Measurements from ENCODE around the gene ZNF785.
"Not testable (repeated sequence)": the region's sequence is repeated elsewhere in the genome, so short reads cannot be mapped to it uniquely, and the experiment has no call there.

The ZNF785 gene

DNA sequence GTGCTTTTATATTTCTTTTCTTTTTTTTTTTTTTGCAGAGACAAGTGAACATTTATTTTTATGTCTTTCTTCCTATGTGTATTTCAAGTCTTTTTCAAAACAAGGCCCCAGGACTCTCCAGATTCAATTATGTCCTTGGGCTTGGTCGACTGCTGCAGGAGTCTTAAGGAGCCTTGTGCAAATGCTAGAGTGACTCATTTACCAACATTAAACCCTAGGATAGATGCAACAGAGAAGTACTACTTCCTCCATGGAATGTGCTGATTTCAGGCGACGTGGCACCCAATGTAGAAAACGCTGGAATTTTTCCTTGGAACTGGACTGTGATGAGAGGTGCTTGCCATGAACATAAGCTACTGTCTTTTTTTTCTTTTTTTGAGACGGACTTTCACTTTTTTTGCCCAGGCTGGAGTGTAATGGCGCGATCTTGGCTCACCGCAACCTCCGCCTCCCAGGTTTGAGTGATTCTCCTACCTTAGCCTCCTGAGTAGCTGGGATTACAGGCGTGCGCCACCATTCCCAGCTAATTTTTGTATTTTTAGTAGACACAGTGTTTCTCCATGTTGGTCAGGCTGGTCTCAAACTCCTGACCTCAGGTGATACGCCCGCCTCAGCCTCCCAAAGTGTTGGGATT lies 49.0 kb downstream of the ZNF785 start:
- not testable (repeated sequence) for DNase-seq

DNA sequence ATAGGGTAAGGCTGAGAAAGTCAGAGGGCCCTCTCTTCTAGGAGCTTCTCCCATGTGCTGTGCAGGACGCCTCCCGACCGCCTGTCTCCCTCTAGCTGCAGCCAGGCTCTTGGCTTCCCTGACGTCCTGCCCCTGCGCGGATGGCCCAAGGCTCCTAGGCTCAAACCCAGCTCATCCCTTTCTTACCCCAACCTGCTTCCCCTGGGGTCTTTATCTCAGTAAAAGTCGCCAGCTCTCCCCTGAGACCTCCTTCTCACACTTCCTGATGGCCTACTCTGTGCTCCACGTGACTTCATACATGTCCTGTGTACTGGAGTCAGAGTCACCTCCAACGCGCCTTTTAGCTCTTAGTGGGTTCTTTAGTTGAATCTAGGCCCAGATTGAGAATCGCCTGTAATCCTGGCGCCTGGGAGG lies 49.7 kb downstream of the ZNF785 start:
- DNase-seq = peak; percentile 88

DNA sequence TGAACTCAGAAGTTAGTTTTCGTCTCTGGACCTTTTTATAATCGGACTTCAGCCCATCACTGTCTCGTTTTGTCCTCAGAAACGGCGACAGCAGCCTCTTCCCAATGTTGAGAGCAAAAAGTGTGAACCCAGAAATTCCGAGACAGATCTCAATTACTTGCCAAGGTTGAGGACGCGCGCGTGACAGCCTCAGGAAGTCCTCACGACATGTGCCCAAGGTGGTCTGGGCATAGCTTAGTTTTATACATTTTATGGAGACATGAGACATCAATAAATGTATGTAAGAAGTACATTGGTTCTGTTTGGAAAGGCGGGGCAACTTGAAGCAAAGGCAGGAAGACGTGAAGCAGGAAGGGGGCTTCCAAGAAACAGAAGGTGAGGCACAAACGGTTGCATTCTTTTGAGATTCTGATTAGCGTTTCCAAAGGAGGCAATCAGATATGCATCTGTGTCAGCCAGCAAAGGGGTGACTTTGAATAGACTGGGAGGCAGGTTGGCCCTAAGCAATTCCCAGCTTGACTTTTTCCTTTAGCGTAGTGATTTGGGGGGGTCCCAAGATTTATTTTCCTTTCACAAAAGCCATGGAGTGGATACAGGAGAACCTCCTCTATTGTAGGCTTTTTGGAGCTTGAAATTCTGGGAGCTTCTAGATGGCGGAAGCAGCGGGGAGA lies 50.3 kb downstream of the ZNF785 start:
- no peak for DNase-seq

DNA sequence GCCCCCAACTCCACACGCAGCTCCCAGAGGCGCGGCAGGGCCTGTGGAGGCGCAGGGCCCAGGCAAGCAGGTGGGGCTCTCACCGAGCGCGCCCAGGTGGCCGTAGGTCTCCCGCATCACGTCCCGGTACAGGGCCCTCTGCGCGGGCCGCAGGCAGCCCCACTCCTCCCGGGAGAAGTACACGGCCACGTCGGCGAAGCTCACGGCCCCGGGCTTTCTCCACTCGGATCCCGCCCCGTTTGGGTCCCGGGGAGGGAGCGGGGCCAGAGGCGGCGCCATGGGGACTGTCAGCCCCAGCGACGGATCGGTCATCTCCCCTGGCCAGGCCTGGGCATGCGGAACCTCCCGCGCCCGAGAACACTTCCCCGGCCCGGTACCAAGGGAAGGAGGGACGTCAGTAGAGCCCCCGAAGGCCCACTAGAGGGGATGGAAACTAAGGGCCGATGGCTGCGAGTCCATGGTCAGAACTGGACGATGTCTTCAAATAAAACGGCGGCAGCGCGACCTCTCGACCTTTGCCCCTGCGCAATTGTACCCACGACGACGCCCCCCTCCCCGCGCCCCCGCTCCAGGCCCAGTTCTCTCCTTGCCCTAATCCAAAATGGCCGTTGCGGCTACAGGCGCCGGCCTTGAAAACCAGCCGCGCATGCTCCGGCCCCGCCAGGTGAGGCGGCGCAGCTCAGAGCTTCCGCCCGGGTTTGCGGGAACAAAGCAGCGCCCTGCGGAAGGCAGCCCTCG lies 51.0 kb downstream of the ZNF785 start, which contains the start of gene ZNF747:
Gene ZNF747, minus strand, starts transcription at position 491 of the 738 bp plus-strand sequence. Its CDS starts 179 bp downstream, at position 312.
- DNase-seq = peak; percentile 97

DNA sequence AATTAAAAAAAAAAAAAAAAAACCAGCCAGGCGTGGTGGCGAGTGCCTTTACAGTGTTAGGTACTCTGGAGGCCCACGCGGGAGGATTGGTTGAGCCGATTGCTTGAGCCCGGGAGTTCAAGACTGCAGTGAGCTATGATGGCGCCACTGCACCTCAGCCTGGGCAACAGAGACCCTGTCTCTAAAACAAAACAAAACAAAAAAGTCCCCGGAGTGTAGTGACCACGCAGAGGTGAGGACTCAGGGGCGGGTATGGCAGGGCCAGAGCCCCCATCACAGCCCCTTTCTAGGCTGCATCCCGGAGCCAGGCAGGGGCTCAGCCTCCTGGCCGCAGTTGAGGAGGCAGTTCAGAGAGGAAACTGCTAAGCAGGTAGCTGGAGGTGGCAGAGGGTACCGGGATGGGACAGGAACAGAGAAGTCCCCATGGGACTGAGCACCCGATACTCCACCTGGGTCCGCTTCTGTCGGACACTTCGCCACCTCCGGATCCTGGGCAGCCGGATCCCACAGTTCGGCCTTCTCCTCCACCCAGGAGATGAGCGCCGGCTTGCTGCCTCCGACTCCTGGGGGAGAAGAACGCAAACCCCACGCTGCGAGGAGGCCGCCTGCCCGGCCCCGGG lies 51.6 kb downstream of the ZNF785 start:
- no peak for DNase-seq

DNA sequence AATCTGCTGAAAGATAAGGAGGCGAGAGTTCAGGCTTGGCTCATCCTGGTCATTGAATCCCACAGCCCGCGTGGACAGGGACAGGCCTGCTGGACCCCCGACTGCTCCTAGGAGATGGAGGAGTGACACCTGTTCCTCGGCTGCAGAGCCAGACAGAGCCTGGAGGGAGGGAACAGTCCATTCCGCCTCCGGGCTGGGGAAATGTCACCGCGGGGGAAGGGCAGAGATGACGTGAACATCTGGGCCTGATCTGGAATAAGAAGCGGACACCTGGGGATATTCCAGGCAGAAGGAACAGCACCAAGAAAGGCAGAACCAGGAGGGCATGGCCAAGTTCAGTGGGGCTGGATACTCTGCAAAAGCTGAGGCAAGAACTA lies 52.4 kb downstream of the ZNF785 start:
- no peak for DNase-seq

DNA sequence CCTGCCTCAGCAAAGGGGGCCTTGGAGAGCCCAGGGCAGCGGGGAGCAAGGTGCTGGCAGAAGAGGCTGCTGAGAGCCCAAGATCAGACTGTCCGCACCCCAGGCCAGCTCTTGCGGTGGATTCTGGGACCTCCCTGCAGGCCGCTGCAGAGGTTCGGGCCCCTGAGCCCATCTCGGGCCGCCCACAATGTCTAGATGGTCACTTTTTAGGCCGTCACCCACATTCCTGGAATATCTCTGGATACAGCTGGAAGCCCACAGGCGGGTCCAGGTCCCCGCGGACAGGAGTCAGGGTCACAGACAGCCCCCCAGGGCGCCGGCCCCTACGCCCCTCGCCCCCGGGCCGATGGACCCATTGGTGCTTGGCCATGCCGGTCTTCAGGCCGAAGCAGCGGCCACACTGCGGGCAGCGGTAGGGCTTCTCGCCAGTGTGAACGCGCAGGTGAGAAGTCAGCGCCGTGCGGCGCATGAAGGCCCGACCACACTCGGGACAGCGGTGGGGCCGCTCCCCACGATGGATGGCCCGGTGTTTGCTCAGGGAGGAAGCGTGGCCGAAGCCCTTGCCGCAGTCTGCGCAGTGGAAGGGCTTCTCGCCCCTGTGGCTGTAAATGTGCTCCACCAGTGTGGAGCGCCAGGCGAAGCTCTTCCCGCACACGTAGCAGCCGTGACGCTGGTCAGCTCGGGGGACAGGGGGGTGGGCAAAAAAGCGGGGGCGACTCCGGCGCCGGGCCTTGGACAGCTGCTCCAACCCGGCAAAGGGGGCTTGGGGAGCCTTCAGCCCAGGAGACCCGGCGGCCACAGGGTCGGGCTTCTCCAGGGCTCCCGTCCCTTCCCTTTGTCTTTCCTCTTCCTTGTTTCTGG lies 53.0 kb downstream of the ZNF785 start:
- DNase-seq = no peak

Measured in activated effector memory CD4-positive, alpha-beta T cell treated with anti-CD3 and anti-CD28 coated beads, Interleukin-2, amount 50 U/mL, for 16 hours (primary cell).